DOHH2 (cell line): ENCODE measurements around the gene OR1S2.
"Not testable (repeated sequence)": the region's sequence is repeated elsewhere in the genome, so short reads cannot be mapped to it uniquely, and the experiment has no call there.

Experiments used
- H3F3A ChIP-seq: fragments of 200-600 bp; sonication (generic), shearing (Covaris generic); 2 replicates; pipeline ENCODE4 v1.6.0; 2016; ENCODE audit warnings: antibody characterized with exemption, mild to moderate bottlenecking; ENCODE audit not compliant: control insufficient read depth, insufficient read depth
- H3K27ac ChIP-seq: fragments of 200-600 bp; sonication (generic); 2 replicates; pipeline ENCODE4 v1.5.1; 2014; ENCODE audit warnings: low read depth, mild to moderate bottlenecking, low read length, moderate library complexity
- H3K27me3 ChIP-seq: fragments of 200-600 bp; sonication (generic); 2 replicates; pipeline ENCODE4 v1.6.1; 2014; ENCODE audit warnings: mild to moderate bottlenecking, low read length, mixed read lengths; ENCODE audit not compliant: control insufficient read depth
- H3K36me3 ChIP-seq: fragments of 200-600 bp; sonication (generic); 2 replicates; pipeline ENCODE4 v1.6.1; 2014; ENCODE audit warnings: mild to moderate bottlenecking, low read length, moderate library complexity, mixed read lengths; ENCODE audit not compliant: control insufficient read depth
- H3K4me1 ChIP-seq: fragments of 200-600 bp; sonication (generic); 2 replicates; pipeline ENCODE4 v1.6.1; 2014; ENCODE audit warnings: mild to moderate bottlenecking, low read length, mixed read lengths; ENCODE audit not compliant: control insufficient read depth
- H3K4me2 ChIP-seq: fragments of 200-600 bp; sonication (generic); 2 replicates; pipeline ENCODE4 v1.6.0; 2014; ENCODE audit warnings: mild to moderate bottlenecking, low read length, moderate library complexity
- H3K4me3 ChIP-seq: fragments of 200-600 bp; sonication (generic); 2 replicates; pipeline ENCODE4 v1.5.1; 2014; ENCODE audit warnings: mild to moderate bottlenecking, low read length, mixed read lengths
- H3K79me2 ChIP-seq: fragments of 200-600 bp; sonication (generic); 2 replicates; pipeline ENCODE4 v1.6.1; 2014; ENCODE audit warnings: mild to moderate bottlenecking, low read length, mixed read lengths; ENCODE audit not compliant: control insufficient read depth
- H3K9me2 ChIP-seq: fragments of 200-600 bp; sonication (generic); replicated peaks from 2 replicates; pipeline ENCODE4 v1.6.1; 2014; ENCODE audit warnings: mild to moderate bottlenecking, low read length, mixed read lengths; ENCODE audit not compliant: control insufficient read depth
- H3K9me3 ChIP-seq: fragments of 200-600 bp; sonication (generic); 2 replicates; pipeline ENCODE4 v1.6.1; 2014; ENCODE audit warnings: antibody characterized with exemption, low read length, mixed read lengths; ENCODE audit not compliant: control insufficient read depth, insufficient read depth
- H4K20me1 ChIP-seq: fragments of 200-600 bp; sonication (generic); 2 replicates; pipeline ENCODE4 v1.6.0; 2014; ENCODE audit warnings: low read depth, mild to moderate bottlenecking, antibody characterized with exemption, low read length, moderate library complexity; ENCODE audit not compliant: control insufficient read depth, insufficient read depth
- CTCF ChIP-seq: fragments of 200-600 bp; sonication (generic); IDR thresholded peaks from one replicate; pipeline ENCODE4 v1.5.1; 2014; ENCODE audit warnings: antibody characterized with exemption, mild to moderate bottlenecking, low read depth, low read length; ENCODE audit not compliant: poor library complexity, severe bottlenecking
- EZH2phosphoT487 ChIP-seq: fragments of 200-600 bp; sonication (generic); IDR thresholded peaks from 2 replicates; pipeline ENCODE4 v1.6.1; 2017; ENCODE audit warnings: borderline replicate concordance, mild to moderate bottlenecking, antibody characterized with exemption, low read length, moderate library complexity, mixed read lengths

Gene OR1S2

GRCh38 chr11:58222721-58223120 lies 18.8 kb upstream of the OR1S2 start:
- Histone ChIP-seq H3K9me3 (no peaks in the 10 kb centered on the region), H3K27me3 (no peaks in the 10 kb centered on the region), H3K27ac (no peak overlapping the region), H3K9me2 (no peaks in the 10 kb centered on the region), H3K4me2 (no peak overlapping the region), H3K4me3 (no peak overlapping the region), H4K20me1 (no peaks in the 10 kb centered on the region), H3F3A (no peaks in the 10 kb centered on the region), H3K36me3 (no peaks in the 10 kb centered on the region), H3K79me2 (no peaks in the 10 kb centered on the region), H3K4me1 (no peaks in the 10 kb centered on the region)
- TF ChIP-seq EZH2phosphoT487 (no peak), CTCF (no peak)

DNA sequence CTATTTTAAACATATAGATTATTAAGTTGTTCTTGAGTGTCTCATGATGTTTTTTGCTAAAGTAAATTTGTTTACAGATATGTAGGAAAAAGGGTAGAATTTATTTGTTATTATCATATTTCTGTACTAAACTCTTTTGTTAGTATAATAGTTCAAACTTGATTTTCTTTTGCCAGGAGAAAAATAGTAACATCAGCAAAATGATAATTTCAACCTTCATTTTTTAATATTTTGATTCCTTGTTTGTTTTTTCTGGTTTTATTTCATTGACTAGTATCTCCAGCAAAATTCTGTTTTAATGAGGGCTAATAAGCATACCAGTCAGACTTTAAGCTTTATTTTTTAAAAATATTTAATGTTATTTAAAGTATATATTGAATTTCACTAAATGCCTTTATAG lies 12.5 kb upstream of the OR1S2 start:
- H3K9me3 ChIP-seq, result no peaks in the 10 kb centered on the region
- H3K4me3 ChIP-seq, result no peak overlapping the region
- H3K9me2 ChIP-seq, result no peaks in the 10 kb centered on the region
- no peaks in the 10 kb centered on the region for H4K20me1 ChIP-seq
- H3K79me2 ChIP-seq, result no peaks in the 10 kb centered on the region
- no peak overlapping the region for H3K27ac ChIP-seq
- TF ChIP-seq EZH2phosphoT487 (no peak), CTCF (no peak)
- H3K36me3 ChIP-seq, result no peaks in the 10 kb centered on the region
- no peak overlapping the region for H3K4me2 ChIP-seq
- no peaks in the 10 kb centered on the region for H3K4me1 ChIP-seq
- no peaks in the 10 kb centered on the region for H3K27me3 ChIP-seq
- no peaks in the 10 kb centered on the region for H3F3A ChIP-seq

GRCh38 chr11:58212420-58212819 lies 8.5 kb upstream of the OR1S2 start, which contains the start of gene OR1S1:
Gene OR1S1 (plus strand): TSS chr11:58212720.
- not testable (repeated sequence) for H3K9me3 ChIP-seq, H3K9me2 ChIP-seq, H3K27me3 ChIP-seq, H3K36me3 ChIP-seq, H3K4me2 ChIP-seq, H3F3A ChIP-seq, H3K4me1 ChIP-seq, H3K4me3 ChIP-seq, H3K27ac ChIP-seq, H3K79me2 ChIP-seq, H4K20me1 ChIP-seq

DNA sequence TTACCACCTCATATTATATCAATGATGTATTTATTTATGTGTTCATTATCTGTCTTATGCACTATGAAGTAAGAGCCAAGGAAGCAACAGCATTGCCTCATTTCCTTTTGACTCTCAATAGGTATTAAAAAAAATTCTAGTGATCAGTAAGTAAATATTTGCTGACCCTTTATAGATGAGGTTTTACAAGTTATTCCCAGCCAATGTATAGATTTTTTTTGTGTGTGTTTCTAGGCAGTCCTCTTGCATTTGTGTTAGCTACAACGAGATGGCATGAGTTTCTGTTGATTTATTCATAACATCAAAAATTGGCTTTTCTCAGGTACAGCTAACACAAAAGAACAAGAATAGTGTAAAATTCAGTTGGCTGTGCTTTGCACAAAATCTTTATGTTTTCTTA lies 4.7 kb downstream of the OR1S2 start:
- Histone ChIP-seq H3K79me2 (no peaks in the 10 kb centered on the region), H3K4me1 (no peaks in the 10 kb centered on the region), H3K27ac (no peak overlapping the region), H3F3A (no peaks in the 10 kb centered on the region), H3K4me2 (no peak overlapping the region), H3K9me2 (no peaks in the 10 kb centered on the region), H4K20me1 (no peaks in the 10 kb centered on the region), H3K9me3 (peaks cover 4% of the 10 kb centered on the region; the same call in 1 of the 2 replicates), H3K27me3 (no peaks in the 10 kb centered on the region), H3K36me3 (no peaks in the 10 kb centered on the region), H3K4me3 (no peak overlapping the region)
- TF ChIP-seq EZH2phosphoT487, result no peak
- no peak for TF ChIP-seq CTCF
